HepG2 (cell line): ENCODE measurements around the gene EEF1AKMT3.

ENCODE experiments used
- CTCF ChIP-seq: sonication (generic); formaldehyde crosslinking; IDR thresholded peaks from 2 replicates; pipeline ENCODE4 v1.5.0; 2020; ENCODE audit warnings: mild to moderate bottlenecking, missing genetic modification reagents, moderate library complexity
- EZH2 ChIP-seq: conservative IDR thresholded peaks from 2 replicates; pipeline ENCODE4 v1.6.1; 2012; ENCODE audit warnings: mild to moderate bottlenecking, low read depth, low read length, moderate library complexity
- IRF1 ChIP-seq: sonication (generic); formaldehyde crosslinking; IDR thresholded peaks from 2 replicates; pipeline ENCODE4 v1.4.0; 2020; ENCODE audit warnings: low read depth, mild to moderate bottlenecking, missing genetic modification reagents
- JUNB ChIP-seq: sonication (generic); formaldehyde crosslinking; IDR thresholded peaks from 2 replicates; pipeline ENCODE4 v1.8.0; 2022; ENCODE audit warnings: missing genetic modification reagents, mild to moderate bottlenecking, borderline replicate concordance
- MAFF ChIP-seq: IDR thresholded peaks from 2 replicates; pipeline ENCODE4 v1.6.1; 2011; ENCODE audit warnings: low read depth, low read length, improper control_type of control experiment
- POLR2A ChIP-seq, 2 experiments: IDR thresholded peaks; 2 replicates each; pipeline ENCODE4 v1.6.1; 2011; ENCODE audit warnings: low read depth in 2 of 2, low read length in 2 of 2, mild to moderate bottlenecking in 1 of 2, moderate library complexity in 1 of 2; ENCODE audit not compliant: insufficient read depth in 1 of 2
- PREB ChIP-seq: sonication (generic); formaldehyde crosslinking; IDR thresholded peaks from 2 replicates; pipeline ENCODE4 v1.4.0; 2020; ENCODE audit warnings: missing genetic modification reagents
- RAD21 ChIP-seq: fragments of 450-650 bp; formaldehyde crosslinking; IDR thresholded peaks from 2 replicates; pipeline ENCODE4 v1.5.0; 2020; ENCODE audit warnings: mild to moderate bottlenecking
- SETDB1 ChIP-seq: sonication (generic); formaldehyde crosslinking; IDR thresholded peaks from 2 replicates; pipeline ENCODE4 v1.5.1; 2020; ENCODE audit warnings: missing genetic modification reagents, mild to moderate bottlenecking, borderline replicate concordance
- TBP ChIP-seq: sonication (generic); formaldehyde crosslinking; IDR thresholded peaks from 2 replicates; pipeline ENCODE4 v1.5.0; 2020; ENCODE audit warnings: missing genetic modification reagents
- TCF12 ChIP-seq, 2 experiments: fragments of 450-650 bp in 1 of 2; sonication (generic) in 1 of 2; formaldehyde crosslinking in 1 of 2; IDR thresholded peaks; 2 replicates each; pipeline versions ENCODE4 v1.6.1 to v1.8.0; 2017 to 2022; ENCODE audit warnings: antibody characterized with exemption in 1 of 2, mild to moderate bottlenecking in 1 of 2, missing genetic modification reagents in 1 of 2, moderate library complexity in 1 of 2
- ZNF512B ChIP-seq: sonication (generic); formaldehyde crosslinking; IDR thresholded peaks from 2 replicates; pipeline ENCODE4 v1.5.1; 2020; ENCODE audit warnings: missing genetic modification reagents, mild to moderate bottlenecking, borderline replicate concordance

GRCh38 chr12:57744777-57745484 lies 27.5 kb upstream of the EEF1AKMT3 start, which contains the start of gene TSPAN31:
- TF ChIP-seq IRF1 (CRISPR knock-in tag) (no peak), EZH2 (no peak), TCF12 (IDR thresholded peaks at IDR 0.05) (no peak), TCF12 (CRISPR knock-in tag; IDR thresholded peaks at IDR 0.05) (no peak), PREB (CRISPR knock-in tag) (no peak), CTCF (CRISPR knock-in tag) (no peak), MAFF (no peak), JUNB (CRISPR knock-in tag) (no peak), RAD21 (CRISPR knock-in tag) (no peak), POLR2A (IDR thresholded peaks at IDR 0.05; ENCODE audit: insufficient read depth in 1 of 2, low read depth in 2 of 2, low read length in 2 of 2) (peak; percentile 57 to 66), ZNF512B (CRISPR knock-in tag) (no peak), TBP (no peak), SETDB1 (no peak)
